ENCODE measurements around the gene DCUN1D5.

The DCUN1D5 gene

DNA sequence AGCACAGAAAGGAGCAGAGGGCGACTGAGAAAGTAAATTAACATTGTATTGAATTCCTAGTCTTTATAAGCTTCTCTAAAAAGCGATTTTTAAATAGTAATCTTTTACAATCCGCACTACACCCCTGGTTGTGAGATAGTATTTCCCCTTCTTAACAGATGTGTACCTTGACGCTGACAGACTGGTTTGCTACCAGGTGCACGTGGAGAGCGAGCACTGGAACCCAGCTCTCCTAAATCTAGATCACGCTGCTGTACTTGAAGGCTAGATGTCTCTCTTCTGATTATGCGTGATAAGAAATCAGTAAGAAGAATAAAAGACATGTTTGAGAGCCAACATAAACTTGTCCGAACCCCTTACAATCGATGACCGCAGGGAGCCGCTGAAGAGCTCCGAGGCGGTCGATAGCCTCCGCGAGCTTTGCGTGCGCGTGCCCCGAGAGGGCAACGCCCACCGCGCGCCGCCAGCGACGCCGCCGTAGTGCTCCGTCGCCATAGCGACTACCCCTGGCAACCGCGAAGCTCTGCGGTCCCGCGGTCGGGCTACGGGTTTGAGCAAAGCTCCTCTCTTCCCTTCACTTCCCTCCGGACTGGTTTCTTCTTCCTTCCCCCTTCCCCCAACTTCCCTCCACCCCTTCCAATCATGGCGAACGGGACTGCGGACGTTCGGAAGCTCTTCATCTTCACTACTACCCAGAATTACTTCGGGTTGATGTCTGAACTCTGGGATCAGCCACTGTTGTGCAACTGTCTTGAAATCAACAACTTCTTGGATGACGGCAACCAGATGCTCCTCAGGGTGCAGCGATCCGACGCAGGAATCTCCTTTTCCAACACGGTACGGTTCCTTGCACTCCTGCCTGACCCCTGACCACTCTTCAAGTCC lies 17.2 kb upstream of the DCUN1D5 start, which contains the start of gene DYNC2H1:
Gene DYNC2H1, plus strand, starts transcription at position 494 of the 885 bp plus-strand sequence. Its CDS starts 149 bp downstream, at position 643.
- peak within 1 kb of the TSS; percentile 78 for H3K27ac ChIP-seq
- TF ChIP-seq, protein P1, sequence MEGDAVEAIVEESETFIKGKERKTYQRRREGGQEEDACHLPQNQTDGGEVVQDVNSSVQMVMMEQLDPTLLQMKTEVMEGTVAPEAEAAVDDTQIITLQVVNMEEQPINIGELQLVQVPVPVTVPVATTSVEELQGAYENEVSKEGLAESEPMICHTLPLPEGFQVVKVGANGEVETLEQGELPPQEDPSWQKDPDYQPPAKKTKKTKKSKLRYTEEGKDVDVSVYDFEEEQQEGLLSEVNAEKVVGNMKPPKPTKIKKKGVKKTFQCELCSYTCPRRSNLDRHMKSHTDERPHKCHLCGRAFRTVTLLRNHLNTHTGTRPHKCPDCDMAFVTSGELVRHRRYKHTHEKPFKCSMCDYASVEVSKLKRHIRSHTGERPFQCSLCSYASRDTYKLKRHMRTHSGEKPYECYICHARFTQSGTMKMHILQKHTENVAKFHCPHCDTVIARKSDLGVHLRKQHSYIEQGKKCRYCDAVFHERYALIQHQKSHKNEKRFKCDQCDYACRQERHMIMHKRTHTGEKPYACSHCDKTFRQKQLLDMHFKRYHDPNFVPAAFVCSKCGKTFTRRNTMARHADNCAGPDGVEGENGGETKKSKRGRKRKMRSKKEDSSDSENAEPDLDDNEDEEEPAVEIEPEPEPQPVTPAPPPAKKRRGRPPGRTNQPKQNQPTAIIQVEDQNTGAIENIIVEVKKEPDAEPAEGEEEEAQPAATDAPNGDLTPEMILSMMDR (conservative IDR thresholded peaks at IDR 0.05), result peak; percentile 81

DNA sequence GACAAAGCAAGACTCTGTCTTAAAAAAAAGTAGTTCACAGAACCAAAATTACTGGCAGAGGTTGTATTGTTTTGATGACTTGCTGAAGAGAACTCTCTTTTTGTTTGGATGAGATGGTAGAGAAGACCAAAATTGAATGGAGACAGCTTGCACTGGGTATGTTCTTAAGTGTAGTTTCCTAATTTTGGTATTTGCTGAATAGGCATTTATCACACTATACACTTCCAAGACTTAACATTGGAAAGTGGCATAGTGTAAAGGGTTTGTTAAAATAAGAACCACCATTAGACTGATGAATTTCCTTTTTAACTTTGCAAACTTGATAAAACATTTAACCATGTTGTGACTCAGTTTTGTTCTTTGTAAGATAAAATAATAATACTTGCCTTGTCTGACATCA lies 5.3 kb upstream of the DCUN1D5 start:
- TF ChIP-seq, protein P1 (conservative IDR thresholded peaks at IDR 0.05), result no peak
- no peak overlapping the region for H3K27ac ChIP-seq

DNA sequence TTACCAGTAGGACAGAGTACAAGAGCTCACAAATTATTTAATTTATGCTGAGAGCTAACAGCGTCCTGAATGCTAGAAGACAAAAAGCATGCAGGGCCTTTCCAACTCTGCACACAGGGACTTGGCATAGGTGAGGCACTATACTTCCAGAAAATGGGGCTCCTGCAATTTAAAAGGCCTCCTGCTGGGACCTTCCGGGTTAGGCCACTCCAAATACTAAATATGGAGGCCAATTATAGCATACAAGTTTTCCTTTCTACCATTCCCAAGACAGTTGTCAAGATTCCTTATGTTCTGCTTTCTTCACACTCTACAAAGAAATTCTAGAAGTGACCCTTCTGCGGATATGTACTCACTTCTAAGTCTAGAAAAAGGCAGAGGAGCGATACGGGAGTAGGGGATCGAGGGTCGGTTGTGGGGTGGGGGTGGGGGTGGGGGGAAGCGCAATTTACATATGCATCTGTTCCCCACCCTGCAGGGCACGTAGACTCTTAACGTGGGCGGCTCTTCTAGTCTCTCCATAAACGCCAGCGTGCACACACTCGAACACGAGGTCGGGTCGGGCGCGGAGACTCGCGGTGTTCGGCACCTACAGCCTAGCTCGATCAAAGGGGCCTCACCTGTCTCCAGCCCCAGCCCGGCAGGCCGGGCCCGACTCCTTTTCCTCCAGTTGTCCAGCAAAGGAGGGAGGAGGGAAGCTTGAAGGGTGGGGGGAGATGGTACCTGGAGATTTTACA lies 728 bp downstream of the DCUN1D5 start:
- TF ChIP-seq, protein P1 (conservative IDR thresholded peaks at IDR 0.05), result no peak
- peak overlapping the region; percentile 92 for H3K27ac ChIP-seq

DNA sequence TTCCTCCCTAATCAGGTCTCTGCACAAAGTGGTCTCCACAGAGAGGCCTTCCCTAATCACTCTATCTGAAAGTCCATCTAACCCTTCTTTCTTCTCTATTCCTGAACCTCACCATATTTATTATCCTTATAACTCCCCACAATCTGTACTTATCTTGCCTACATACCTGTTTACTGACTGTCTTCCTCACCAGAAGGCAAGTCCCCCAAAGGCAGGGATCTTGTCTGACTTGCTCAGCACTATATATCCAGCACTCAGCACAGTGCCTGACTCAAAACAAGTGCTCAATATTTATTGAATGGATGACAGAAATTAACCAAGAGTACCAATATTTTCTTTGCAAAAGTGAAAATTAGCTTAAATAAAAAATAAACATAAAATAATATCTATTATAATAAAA lies 5.5 kb downstream of the DCUN1D5 start:
- TF ChIP-seq, protein P1 (conservative IDR thresholded peaks at IDR 0.05), result no peak
- H3K27ac ChIP-seq, result no peak overlapping the region

DNA sequence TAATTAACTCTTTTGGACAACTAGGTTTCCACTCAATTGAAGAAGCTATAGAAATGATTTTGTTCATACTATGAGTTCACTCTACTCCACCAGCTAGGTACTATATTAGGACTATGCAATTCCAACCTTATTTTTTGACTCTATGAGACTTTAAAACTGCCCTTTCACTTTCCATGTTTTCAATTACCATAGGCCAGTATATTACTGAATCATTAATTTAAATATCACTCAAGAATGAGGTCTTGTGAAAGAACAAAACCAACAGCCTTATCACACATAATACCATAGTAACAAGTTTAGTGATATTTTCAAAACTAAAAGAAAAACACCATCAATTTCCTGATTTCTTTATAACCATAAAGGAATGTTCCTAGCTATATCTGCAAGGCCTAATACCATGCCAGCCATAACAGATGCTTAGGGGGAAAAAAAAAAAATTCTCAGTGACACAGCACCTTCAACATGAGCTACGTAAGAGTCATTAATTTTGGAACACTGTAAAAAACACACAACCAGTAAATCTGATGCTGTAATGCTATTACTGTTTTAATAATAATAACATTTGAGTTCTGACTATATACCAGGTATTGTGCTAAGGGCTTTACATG lies 6.1 kb downstream of the DCUN1D5 start:
- H3K27ac ChIP-seq, result no peak overlapping the region
- TF ChIP-seq, protein P1 (conservative IDR thresholded peaks at IDR 0.05), result no peak

DNA sequence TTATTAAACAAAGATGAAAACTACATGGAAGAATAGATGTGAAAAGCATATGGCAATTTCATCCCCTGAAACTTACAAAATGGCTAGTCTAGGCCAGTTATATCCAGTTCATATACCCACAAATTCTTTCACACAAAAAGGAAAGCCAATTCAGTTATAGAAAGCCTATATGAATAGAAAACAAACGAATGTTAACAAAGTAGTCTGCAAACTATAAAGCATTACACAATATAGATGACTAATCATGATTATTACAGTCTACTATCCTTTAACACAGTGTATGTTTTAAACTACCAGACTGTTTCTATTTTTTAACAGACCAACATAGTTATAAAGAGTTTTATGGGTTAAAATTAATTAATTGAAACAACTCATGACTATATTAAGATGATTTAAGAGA lies 12.1 kb downstream of the DCUN1D5 start:
- TF ChIP-seq, protein P1 (conservative IDR thresholded peaks at IDR 0.05), result no peak
- H3K27ac ChIP-seq, result no peak overlapping the region

DNA sequence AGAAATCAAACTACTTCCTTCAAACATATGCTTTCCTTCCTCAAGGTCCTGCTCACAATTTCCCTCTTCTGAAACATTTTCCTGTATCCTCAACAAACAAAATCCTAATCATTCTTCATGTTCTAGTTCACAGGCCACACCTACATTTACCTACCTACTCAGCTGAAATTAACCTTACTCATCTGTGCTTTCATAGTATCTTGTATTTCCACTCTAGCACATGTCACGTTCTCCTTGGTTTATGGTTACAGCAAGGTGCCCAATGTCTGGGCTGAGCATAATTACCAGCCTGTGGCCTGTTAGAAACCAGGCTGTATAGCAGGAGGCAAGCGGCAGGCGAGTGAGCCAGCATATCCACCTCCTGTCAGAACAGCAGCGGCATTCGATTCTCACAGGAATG lies 13.2 kb downstream of the DCUN1D5 start:
- no peak overlapping the region for H3K27ac ChIP-seq
- TF ChIP-seq, protein P1 (conservative IDR thresholded peaks at IDR 0.05), result no peak
